IMR-90 (cell line): ENCODE data around the gene ACVRL1. TPM values are rescaled to one million over a fixed set of nuclear protein-coding genes. Genes with fewer than 3 reads are reported as not detected.

Experiments used
- ATAC-seq: fragments of 200-7000 bp; cut with Tn5 transposase; 2 replicates; pipeline ENCODE4 v1.9.1; 2020; ENCODE audit warnings: low read depth, mild to moderate bottlenecking, moderate library complexity
- BruUV-seq: library from RNA; stranded (reverse); fragments of 400-500 nt; replicated peaks from 2 replicates; lab custom pipeline; 2021; lab: Mats Ljungman, UMichigan
- CTCF ChIA-PET: fragments of 300-600 bp; formaldehyde crosslinking; extraction: SDS; loops from one replicate; lab custom pipeline; 2021; ENCODE audit warnings: antibody characterized with exemption; lab: Yijun Ruan, JAX
- POLR2A ChIA-PET: fragments of 300-600 bp; sonication (Branson Sonifier 250); formaldehyde crosslinking; loops from one replicate; lab custom pipeline; 2022; ENCODE audit warnings: antibody characterized with exemption; ENCODE audit not compliant: unreplicated experiment; lab: Charles Lee
- DNase-seq: peaks from one replicate; pipeline ENCODE4 v3.0.0; 2013
- H2AFZ ChIP-seq: replicated peaks from 2 replicates; pipeline ENCODE3; 2013; ENCODE audit warnings: low read length, mild to moderate bottlenecking; ENCODE audit not compliant: poor library complexity
- H2AK5ac ChIP-seq: 2 replicates; pipeline ENCODE4 v1.6.1; 2013; ENCODE audit warnings: low read depth, low read length, inconsistent platforms
- H2AK9ac ChIP-seq: replicated peaks from 2 replicates; pipeline ENCODE3; 2013; ENCODE audit warnings: mild to moderate bottlenecking, low read depth, low read length, moderate library complexity; ENCODE audit not compliant: poor library complexity
- H2BK120ac ChIP-seq: 2 replicates; pipeline ENCODE4 v1.6.1; 2013; ENCODE audit warnings: low read depth, low read length, inconsistent platforms
- H2BK15ac ChIP-seq: 3 replicates; pipeline ENCODE4 v1.6.1; 2013; ENCODE audit warnings: low read depth, low read length, inconsistent platforms
- H2BK20ac ChIP-seq: 2 replicates; pipeline ENCODE4 v1.6.1; 2013; ENCODE audit warnings: low read depth, mild to moderate bottlenecking, inconsistent platforms, low read length, moderate library complexity
- H2BK5ac ChIP-seq: 2 replicates; pipeline ENCODE4 v1.6.1; 2013; ENCODE audit warnings: mild to moderate bottlenecking, low read depth, low read length, inconsistent platforms; ENCODE audit not compliant: poor library complexity, severe bottlenecking
- H3K14ac ChIP-seq: replicated peaks from 2 replicates; pipeline ENCODE4 v1.6.1; 2013; ENCODE audit warnings: low read depth, low read length, inconsistent platforms
- H3K18ac ChIP-seq: 2 replicates; pipeline ENCODE4 v1.6.1; 2013; ENCODE audit warnings: low read depth, low read length, control low read depth
- H3K23ac ChIP-seq: 2 replicates; pipeline ENCODE4 v1.6.1; 2013; ENCODE audit warnings: low read depth, low read length, inconsistent platforms
- H3K27ac ChIP-seq: 2 replicates; pipeline ENCODE4 v1.5.1; 2013; ENCODE audit warnings: mild to moderate bottlenecking, control low read depth, low read length; ENCODE audit not compliant: insufficient read depth
- H3K27me3 ChIP-seq: 2 replicates; pipeline ENCODE4 v1.6.1; 2013; ENCODE audit warnings: low read length; ENCODE audit not compliant: control insufficient read depth, insufficient read depth
- H3K36me3 ChIP-seq: 2 replicates; pipeline ENCODE4 v1.6.1; 2013; ENCODE audit warnings: low read length, mixed read lengths; ENCODE audit not compliant: control insufficient read depth, insufficient read depth
- H3K4ac ChIP-seq: 2 replicates; pipeline ENCODE4 v1.6.1; 2013; ENCODE audit warnings: low read depth, low read length, inconsistent platforms
- H3K4me1 ChIP-seq: 2 replicates; pipeline ENCODE4 v1.6.1; 2013; ENCODE audit warnings: low read length, mixed read lengths; ENCODE audit not compliant: control insufficient read depth, insufficient read depth
- H3K4me2 ChIP-seq: 2 replicates; pipeline ENCODE4 v1.6.1; 2013; ENCODE audit warnings: low read depth, mild to moderate bottlenecking, control low read depth, low read length, moderate library complexity
- H3K4me3 ChIP-seq: 2 replicates; pipeline ENCODE4 v1.5.1; 2013; ENCODE audit warnings: low read depth, mild to moderate bottlenecking, control low read depth, low read length, moderate library complexity; ENCODE audit not compliant: insufficient read depth
- H3K56ac ChIP-seq: 2 replicates; pipeline ENCODE4 v1.6.1; 2013; ENCODE audit warnings: low read length, inconsistent platforms; ENCODE audit not compliant: insufficient read depth; ENCODE audit errors: extremely low read depth
- H3K79me1 ChIP-seq, 2 experiments: 2 replicates each; pipeline ENCODE4 v1.6.1; 2013; ENCODE audit warnings: low read length in 2 of 2, inconsistent platforms in 1 of 2, low read depth in 1 of 2
- H3K9ac ChIP-seq: 2 replicates; pipeline ENCODE4 v1.6.1; 2013; ENCODE audit warnings: low read depth, low read length, control low read depth
- H3K9me1 ChIP-seq: 2 replicates; pipeline ENCODE4 v1.6.1; 2013; ENCODE audit warnings: low read length, inconsistent platforms; ENCODE audit not compliant: insufficient read depth
- H3K9me3 ChIP-seq: 2 replicates; pipeline ENCODE4 v1.6.1; 2013; ENCODE audit warnings: low read length; ENCODE audit not compliant: control insufficient read depth, insufficient read depth
- H4K20me1 ChIP-seq: 2 replicates; pipeline ENCODE4 v1.6.1; 2013; ENCODE audit warnings: low read length, inconsistent platforms; ENCODE audit not compliant: insufficient read depth
- H4K5ac ChIP-seq: 2 replicates; pipeline ENCODE4 v1.6.1; 2013; ENCODE audit warnings: mild to moderate bottlenecking, low read depth, low read length, control low read depth
- H4K8ac ChIP-seq, 2 experiments: 2 replicates each; pipeline ENCODE4 v1.6.1; 2013; ENCODE audit warnings: low read depth in 2 of 2, low read length in 2 of 2, control low read depth in 1 of 2, inconsistent platforms in 1 of 2
- H4K91ac ChIP-seq: 2 replicates; pipeline ENCODE4 v1.6.1; 2013; ENCODE audit warnings: low read depth, low read length, inconsistent platforms; ENCODE audit not compliant: insufficient read depth
- BHLHE40 ChIP-seq: fragments of 150-350 bp; IDR thresholded peaks from 2 replicates; pipeline ENCODE4 v1.6.1; 2016; ENCODE audit warnings: mild to moderate bottlenecking, low read depth, low read length
- CEBPB ChIP-seq: IDR thresholded peaks from 2 replicates; pipeline ENCODE4 v1.6.1; 2012; ENCODE audit warnings: low read depth, low read length, improper control_type of control experiment
- CHD1 ChIP-seq: IDR thresholded peaks from 2 replicates; pipeline ENCODE4 v1.6.1; 2012; ENCODE audit warnings: low read depth, low read length, improper control_type of control experiment
- CTCF ChIP-seq: conservative IDR thresholded peaks from 2 replicates; pipeline ENCODE4 v1.5.1; 2012; ENCODE audit warnings: mild to moderate bottlenecking, low read depth, low read length, improper control_type of control experiment
- ELK1 ChIP-seq: fragments of 150-350 bp; IDR thresholded peaks from 2 replicates; pipeline ENCODE4 v1.6.1; 2016; ENCODE audit warnings: low read depth, mild to moderate bottlenecking, low read length, moderate library complexity, borderline replicate concordance
- FOS ChIP-seq: fragments of 150-350 bp; IDR thresholded peaks from 2 replicates; pipeline ENCODE4 v1.6.1; 2016; ENCODE audit warnings: low read depth, low read length
- MAFK ChIP-seq: IDR thresholded peaks from 2 replicates; pipeline ENCODE4 v1.6.1; 2012; ENCODE audit warnings: low read depth, low read length, improper control_type of control experiment
- MAZ ChIP-seq: IDR thresholded peaks from 2 replicates; pipeline ENCODE4 v1.6.1; 2012; ENCODE audit warnings: low read depth, mild to moderate bottlenecking, low read length, improper control_type of control experiment, moderate library complexity, borderline replicate concordance
- MXI1 ChIP-seq: IDR thresholded peaks from 2 replicates; pipeline ENCODE4 v1.6.1; 2012; ENCODE audit warnings: low read depth, mild to moderate bottlenecking, low read length, moderate library complexity, borderline replicate concordance
- NFE2L2 ChIP-seq: fragments of 150-350 bp; IDR thresholded peaks from 2 replicates; pipeline ENCODE4 v1.6.1; 2016; ENCODE audit warnings: low read depth, mild to moderate bottlenecking, low read length
- POLR2A ChIP-seq: IDR thresholded peaks from 2 replicates; pipeline ENCODE4 v1.6.1; 2012; ENCODE audit warnings: mild to moderate bottlenecking, low read depth, low read length
- RAD21 ChIP-seq: IDR thresholded peaks from 2 replicates; pipeline ENCODE4 v1.6.1; 2012; ENCODE audit warnings: low read length, improper control_type of control experiment
- RCOR1 ChIP-seq: IDR thresholded peaks from 2 replicates; pipeline ENCODE4 v1.6.1; 2012; ENCODE audit warnings: mild to moderate bottlenecking, low read length, improper control_type of control experiment; ENCODE audit not compliant: insufficient replicate concordance
- RFX5 ChIP-seq: IDR thresholded peaks from 2 replicates; pipeline ENCODE4 v1.8.0; 2012; ENCODE audit warnings: low read depth, mild to moderate bottlenecking, low read length, moderate library complexity
- SMC3 ChIP-seq: fragments of 150-350 bp; IDR thresholded peaks from 2 replicates; pipeline ENCODE4 v1.6.1; 2016; ENCODE audit warnings: low read depth, mild to moderate bottlenecking, antibody characterized with exemption, low read length, moderate library complexity
- USF2 ChIP-seq: fragments of 150-350 bp; IDR thresholded peaks from 2 replicates; pipeline ENCODE4 v1.6.1; 2017; ENCODE audit warnings: mild to moderate bottlenecking, antibody characterized with exemption, low read length, low read depth
- WGBS, 2 experiments: methylation state at CpG; one replicate each; pipeline versions ENCODE4 v1.1.5 to v1.1.7; 2013; ENCODE audit warnings: missing lambda C conversion rate in 2 of 2; ENCODE audit not compliant: insufficient read length in 1 of 2; ENCODE audit errors: extremely low coverage in 2 of 2; 5-methylcytosine and 5-hydroxymethylcytosine counted together
- dilution Hi-C: fragments of 300-500 bp; cut with HindIII; formaldehyde crosslinking; loops from one replicate; pipeline ENCODE4 v1.14.3; 2018; ENCODE audit warnings: low sequenced_read_pairs; ENCODE audit not compliant: unreplicated experiment
- in situ Hi-C: fragments of 300-500 bp; cut with MboI; formaldehyde crosslinking; loops from 3 replicates; pipeline ENCODE4 v1.14.3; 2019; ENCODE audit warnings: low sequenced_read_pairs, inconsistent platforms, mixed read lengths
- intact Hi-C: fragments of 100-400 bp; cut with micrococcal nuclease; formaldehyde crosslinking; loops from 2 replicates; pipeline ENCODE4 v1.10.0; 2022
- polyA plus RNA-seq, 3 experiments: library from polyadenylated mRNA; depleted of rRNA; stranded (reverse); fragments of >200 nt; gene quantifications; 2 replicates each; pipeline ENCODE4 v1.2.3, GENCODE V29; 2012; ENCODE audit warnings: low replicate concordance in 1 of 3
- total RNA-seq: library from RNA; depleted of rRNA; stranded (reverse); fragments of >200 nt; gene quantifications from 2 replicates; pipeline ENCODE4 v1.2.3, GENCODE V29; 2012

ACVRL1 gene
- total and polyA plus RNA-seq, 2 of the 4 experiments (the other 2 are of a cell fraction) = 6.4 to 7.5 TPM

- Histone ChIP-seq H2BK20ac (no peak overlapping the region), H2AK5ac (no peak overlapping the region)
- TF ChIP-seq SMC3 (no peak), RFX5 (no peak), CTCF (no peak), RAD21 (no peak), USF2 (no peak), BHLHE40 (no peak), CEBPB (no peak), NFE2L2 (no peak), MAZ (no peak), FOS (no peak), MXI1 (no peak), ELK1 (no peak), RCOR1 (no peak), POLR2A (no peak), MAFK (no peak), CHD1 (no peak)
Measured at GRCh38 chr12:51942056-51942455, 34.8 kb downstream of the ACVRL1 start.

More at GRCh38 chr12:51942056-51942455, 34.8 kb downstream of the ACVRL1 start:
- Histone ChIP-seq H3K79me1 (no peaks in the 10 kb centered on the region), H3K9me3 (peaks cover 10% of the 10 kb centered on the region), H4K8ac (no peak overlapping the region), H3K9me1 (peaks cover 14% of the 10 kb centered on the region), H2BK15ac (no peak overlapping the region), H3K56ac (no peak overlapping the region), H3K14ac (no peak overlapping the region), H4K5ac (no peak overlapping the region), H3K4me1 (peaks cover 8% of the 10 kb centered on the region; the same call in 1 of the 2 replicates), H3K9ac (no peak overlapping the region), H3K18ac (no peak overlapping the region), H3K23ac (no peak overlapping the region), H3K27me3 (0 out of 2 replicates have a peak, but pooled peaks cover 2% of the 10 kb centered on the region), H2AFZ (no peak overlapping the region), H3K4ac (no peak overlapping the region), H3K36me3 (no peaks in the 10 kb centered on the region), H3K27ac (no peak overlapping the region), H2BK5ac (no peak overlapping the region), H4K91ac (no peak overlapping the region), H2AK9ac (no peak overlapping the region), H4K20me1 (no peaks in the 10 kb centered on the region), H3K4me2 (no peak overlapping the region), H3K4me3 (no peak overlapping the region), H2BK120ac (no peak overlapping the region; the same call in 1 of the 2 replicates)
- in situ Hi-C loops = no loop called here
- DNase-seq (no peak), ATAC-seq (no peak)
- POLR2A ChIA-PET = no interaction called here
- intact Hi-C loops = no loop called here
- no TSS peak for BruUV-seq
- CTCF ChIA-PET = no interaction called here
- dilution Hi-C loops = no loop called here
- WGBS, 2 experiments = 94% methylated on average over 3 of the region's 7 CpGs; no CpG with 5 or more reads in 1 of the 2 experiments
